HT1080 (cell line): ENCODE results near the gene B3GLCT. TPM values are rescaled to one million over a fixed set of nuclear protein-coding genes. Genes with fewer than 3 reads are reported as not detected.
"Not testable (repeated sequence)": the region's sequence is repeated elsewhere in the genome, so short reads cannot be mapped to it uniquely, and the experiment has no call there.

ENCODE experiments used
- DNase-seq: peaks from one replicate; pipeline ENCODE4 v3.0.0-alpha.2; 2015; ENCODE audit warnings: low read depth
- polyA plus RNA-seq, 2 experiments: library from polyadenylated mRNA; depleted of rRNA; stranded (reverse); fragments of >200 nt; gene quantifications; 2 replicates each; pipeline ENCODE4 v1.2.3, GENCODE V29; 2015
- total RNA-seq: library from RNA; depleted of rRNA; stranded (reverse); fragments of >200 nt; shearing (Covaris generic); gene quantifications from 2 replicates; pipeline ENCODE4 v1.2.3, GENCODE V29; 2014; rRNA removed

Gene B3GLCT
- 15.0 and 15.8 TPM in 2 replicates for total RNA-seq
- 10.5 and 11.1 TPM in 2 replicates for polyA plus RNA-seq (2015; cell fraction: cytosol; rRNA removed)
- polyA plus RNA-seq (2015; cell fraction: nucleus; rRNA removed): 9.2 and 9.3 TPM in 2 replicates

- DNase-seq: peak; percentile 78
Observed at GRCh38 chr13:31199849-31200636, at the start of gene B3GLCT. B3GLCT (plus strand) TSS chr13:31199975; CDS start chr13:31200085, 110 bp downstream.

GRCh38 chr13:31150315-31150985, 49.3 kb upstream of the B3GLCT start:
- no peak for DNase-seq

- no peak for DNase-seq
Observed at GRCh38 chr13:31151837-31152236, 47.9 kb upstream of the B3GLCT start.

GRCh38 chr13:31154939-31155338, 44.8 kb upstream of the B3GLCT start:
- no peak for DNase-seq

GRCh38 chr13:31159306-31159705, 40.5 kb upstream of the B3GLCT start:
- no peak for DNase-seq

GRCh38 chr13:31160857-31161556, 38.8 kb upstream of the B3GLCT start:
- peak; percentile 39 for DNase-seq

GRCh38 chr13:31161557-31162150, 38.1 kb upstream of the B3GLCT start, which contains the start of gene HSPH1:
HSPH1 (minus strand) TSS chr13:31161904; CDS start chr13:31161582, 322 bp downstream.
- DNase-seq: peak; percentile 98

- peak; percentile 97 for DNase-seq
Observed at GRCh38 chr13:31162151-31163008, 37.4 kb upstream of the B3GLCT start.

- DNase-seq: peak; percentile 72
Observed at GRCh38 chr13:31166591-31166990, 33.2 kb upstream of the B3GLCT start.

GRCh38 chr13:31167490-31167889, 32.3 kb upstream of the B3GLCT start:
- peak; percentile 58 for DNase-seq

GRCh38 chr13:31168166-31168565, 31.6 kb upstream of the B3GLCT start:
- DNase-seq: no peak

GRCh38 chr13:31168736-31169135, 31.0 kb upstream of the B3GLCT start:
- DNase-seq: no peak

- peak; percentile 43 for DNase-seq
Observed at GRCh38 chr13:31172001-31172400, 27.8 kb upstream of the B3GLCT start.

GRCh38 chr13:31172535-31172934, 27.2 kb upstream of the B3GLCT start:
- peak; percentile 90 for DNase-seq

GRCh38 chr13:31174018-31174417, 25.8 kb upstream of the B3GLCT start:
- no peak for DNase-seq

- no peak for DNase-seq
Observed at GRCh38 chr13:31175847-31176532, 23.8 kb upstream of the B3GLCT start.

- DNase-seq: not testable (repeated sequence)
Observed at GRCh38 chr13:31177813-31178495, 21.8 kb upstream of the B3GLCT start.

- DNase-seq: no peak
Observed at GRCh38 chr13:31179241-31179640, 20.5 kb upstream of the B3GLCT start.

GRCh38 chr13:31179754-31180153, 20.0 kb upstream of the B3GLCT start:
- DNase-seq: no peak
